Natural killer cell (primary cell): ENCODE measurements around the gene EFCAB5. TPM values are rescaled to one million over a fixed set of nuclear protein-coding genes. Genes with fewer than 3 reads are reported as not detected.
"Not testable (repeated sequence)": the region's sequence is repeated elsewhere in the genome, so short reads cannot be mapped to it uniquely, and the experiment has no call there.

Source experiments
- ATAC-seq, 3 donors: fragments of 150-1000 bp in 2 of 3; fragments of 200-7000 bp in 1 of 3; cut with Tn5 transposase; 1 replicate in 1 of 3; 2 replicates in 2 of 3; pipeline ENCODE4 v1.10.0; 2021; ENCODE audit warnings: mild to moderate bottlenecking in 2 of 3, moderate library complexity in 2 of 3
- DNase-seq, 2 donors: peaks; one replicate each; pipeline versions ENCODE4 v3.0.0 to v3.0.0-alpha.2; 2013 to 2021; ENCODE audit warnings: mixed read lengths in 1 of 2
- H3K27ac ChIP-seq: one replicate; pipeline ENCODE4 v1.5.1; 2013; ENCODE audit warnings: mild to moderate bottlenecking, low read length
- H3K27me3 ChIP-seq: one replicate; pipeline ENCODE4 v1.6.1; 2013; ENCODE audit warnings: low read length; ENCODE audit not compliant: control insufficient read depth, insufficient read depth
- H3K36me3 ChIP-seq: one replicate; pipeline ENCODE4 v1.6.1; 2013; ENCODE audit warnings: low read length; ENCODE audit not compliant: control insufficient read depth, insufficient read depth
- H3K4me1 ChIP-seq: one replicate; pipeline ENCODE4 v1.6.1; 2013; ENCODE audit warnings: low read length; ENCODE audit not compliant: control insufficient read depth, insufficient read depth
- H3K4me3 ChIP-seq: one replicate; pipeline ENCODE4 v1.5.1; 2013; ENCODE audit warnings: low read length
- H3K9me3 ChIP-seq: one replicate; pipeline ENCODE4 v1.6.1; 2013; ENCODE audit warnings: low read length; ENCODE audit not compliant: control insufficient read depth, insufficient read depth
- H3K27ac Mint-ChIP-seq, 2 donors: one replicate each; pipeline ENCODE4 v1.8.0; 2022; ENCODE audit warnings: mild to moderate bottlenecking in 2 of 2, mixed read lengths in 2 of 2, moderate library complexity in 1 of 2
- H3K27me3 Mint-ChIP-seq, 2 donors: one replicate each; pipeline ENCODE4 v1.8.0; 2022; ENCODE audit warnings: low read depth in 2 of 2, mixed read lengths in 2 of 2
- H3K36me3 Mint-ChIP-seq: one replicate; pipeline ENCODE4 v1.8.0; 2022; ENCODE audit warnings: mixed read lengths
- H3K4me1 Mint-ChIP-seq, 2 donors: one replicate each; pipeline ENCODE4 v1.8.0; 2022; ENCODE audit warnings: mixed read lengths in 2 of 2
- H3K4me3 Mint-ChIP-seq: one replicate; pipeline ENCODE4 v1.8.0; 2022; ENCODE audit warnings: mild to moderate bottlenecking, moderate library complexity, mixed read lengths
- H3K9me3 Mint-ChIP-seq, 2 donors: one replicate each; pipeline ENCODE4 v1.8.0; 2022; ENCODE audit warnings: mixed read lengths in 2 of 2
- WGBS: methylation state at CpG from one replicate; pipeline ENCODE4 v1.1.7; 2013; ENCODE audit warnings: missing lambda C conversion rate; ENCODE audit not compliant: insufficient coverage; 5-methylcytosine and 5-hydroxymethylcytosine counted together
- intact Hi-C: fragments of 100-400 bp; cut with micrococcal nuclease; formaldehyde crosslinking; loops from one replicate; pipeline ENCODE4 v1.14.2; 2022
- total RNA-seq, 4 donors: library from RNA; stranded (reverse); fragments of 120-200 nt in 1 of 4; gene quantifications; one replicate each; pipeline versions ENCODE4 v1.2.3 to v1.2.4, GENCODE V29; 2013 to 2022
- TF ChIP-seq, protein P1 (sequence below): fragments of 200-600 bp; IDR thresholded peaks from one replicate; pipeline ENCODE4 v1.8.0; 2022; ENCODE audit warnings: antibody characterized with exemption

The EFCAB5 gene
- total RNA-seq, 3 donors from 2014 or later (not counting 1 experiment from before 2014, with no cell fraction given), result 0.56 to 1.9 (median 0.58) TPM

DNA sequence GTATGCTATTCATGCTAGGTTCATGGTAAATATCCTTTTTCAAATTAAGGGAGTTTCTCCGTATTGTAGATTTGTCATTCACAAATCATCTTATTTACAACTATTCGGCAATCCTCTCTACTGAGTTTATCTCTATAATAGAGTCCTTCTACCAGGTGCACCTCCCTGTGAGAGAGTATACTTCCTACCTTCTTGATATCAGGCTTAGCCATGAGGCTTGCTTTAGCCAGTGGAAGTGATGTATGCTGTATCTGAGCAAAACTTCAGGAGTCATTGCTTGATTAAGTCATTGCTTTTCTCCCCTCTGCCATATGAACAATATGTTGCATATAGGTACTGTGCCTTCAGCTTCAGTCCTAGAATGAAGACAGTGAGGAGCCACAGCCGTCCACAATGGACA is 195.7 kb downstream of the EFCAB5 start:
- Mint-ChIP-seq H3K4me1 (peaks cover 12 to 13% of the 10 kb centered on the region in 2 donors), H3K27me3 (no peaks in the 10 kb centered on the region), H3K4me3 (no peak overlapping the region), H3K36me3 (no peaks in the 10 kb centered on the region), H3K9me3 (no peaks in the 10 kb centered on the region), H3K27ac (no peak overlapping the region)
- intact Hi-C loops, result no loop called here
- no peak overlapping the region for H3K4me3 ChIP-seq
- no peaks in the 10 kb centered on the region for H3K9me3 ChIP-seq
- peaks cover 2% of the 10 kb centered on the region for H3K36me3 ChIP-seq
- H3K4me1 ChIP-seq, result no peaks in the 10 kb centered on the region
- TF ChIP-seq, protein P1, sequence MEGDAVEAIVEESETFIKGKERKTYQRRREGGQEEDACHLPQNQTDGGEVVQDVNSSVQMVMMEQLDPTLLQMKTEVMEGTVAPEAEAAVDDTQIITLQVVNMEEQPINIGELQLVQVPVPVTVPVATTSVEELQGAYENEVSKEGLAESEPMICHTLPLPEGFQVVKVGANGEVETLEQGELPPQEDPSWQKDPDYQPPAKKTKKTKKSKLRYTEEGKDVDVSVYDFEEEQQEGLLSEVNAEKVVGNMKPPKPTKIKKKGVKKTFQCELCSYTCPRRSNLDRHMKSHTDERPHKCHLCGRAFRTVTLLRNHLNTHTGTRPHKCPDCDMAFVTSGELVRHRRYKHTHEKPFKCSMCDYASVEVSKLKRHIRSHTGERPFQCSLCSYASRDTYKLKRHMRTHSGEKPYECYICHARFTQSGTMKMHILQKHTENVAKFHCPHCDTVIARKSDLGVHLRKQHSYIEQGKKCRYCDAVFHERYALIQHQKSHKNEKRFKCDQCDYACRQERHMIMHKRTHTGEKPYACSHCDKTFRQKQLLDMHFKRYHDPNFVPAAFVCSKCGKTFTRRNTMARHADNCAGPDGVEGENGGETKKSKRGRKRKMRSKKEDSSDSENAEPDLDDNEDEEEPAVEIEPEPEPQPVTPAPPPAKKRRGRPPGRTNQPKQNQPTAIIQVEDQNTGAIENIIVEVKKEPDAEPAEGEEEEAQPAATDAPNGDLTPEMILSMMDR, result no peak
- no peak overlapping the region for H3K27ac ChIP-seq
- ATAC-seq (no peak), DNase-seq (no peak)
- WGBS, result 100% methylated on average over 1 of the region's 3 CpGs
- H3K27me3 ChIP-seq, result no peaks in the 10 kb centered on the region

DNA sequence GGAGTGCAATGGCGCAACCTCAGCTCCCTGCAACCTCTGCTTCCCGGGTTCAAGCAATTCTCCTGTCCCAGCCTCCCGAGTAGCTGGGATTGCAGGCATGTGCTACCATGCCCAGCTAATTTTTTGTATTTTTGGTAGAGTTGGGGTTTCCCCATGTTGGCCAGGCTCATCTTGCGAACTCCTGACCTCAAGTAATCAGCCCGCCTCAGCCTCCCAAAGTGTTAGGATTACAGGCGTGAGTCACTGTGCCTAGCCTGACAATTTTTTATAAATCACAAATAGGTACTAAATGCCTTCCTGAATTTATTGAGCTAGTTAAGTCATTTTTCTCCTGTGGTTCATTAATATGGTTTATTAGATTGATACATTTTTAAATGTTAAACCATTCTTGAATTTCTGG is 206.4 kb downstream of the EFCAB5 start:
- peak in 2 of 3 donors; percentile 66 to 88 for ATAC-seq
- intact Hi-C loops, H3K36me3 Mint-ChIP-seq, H3K4me3 ChIP-seq, H3K27ac ChIP-seq, H3K27me3 ChIP-seq, H3K4me1 ChIP-seq, H3K9me3 Mint-ChIP-seq, H3K4me3 Mint-ChIP-seq, H3K36me3 ChIP-seq, DNase-seq, H3K27me3 Mint-ChIP-seq, H3K9me3 ChIP-seq: not testable (repeated sequence)
- H3K4me1 Mint-ChIP-seq, result peaks cover 11 to 16% of the 10 kb centered on the region in 2 donors
- 58% methylated on average over 6 of the region's 6 CpGs for WGBS
- peak overlapping the region; percentile 64 to 78 for H3K27ac Mint-ChIP-seq

DNA sequence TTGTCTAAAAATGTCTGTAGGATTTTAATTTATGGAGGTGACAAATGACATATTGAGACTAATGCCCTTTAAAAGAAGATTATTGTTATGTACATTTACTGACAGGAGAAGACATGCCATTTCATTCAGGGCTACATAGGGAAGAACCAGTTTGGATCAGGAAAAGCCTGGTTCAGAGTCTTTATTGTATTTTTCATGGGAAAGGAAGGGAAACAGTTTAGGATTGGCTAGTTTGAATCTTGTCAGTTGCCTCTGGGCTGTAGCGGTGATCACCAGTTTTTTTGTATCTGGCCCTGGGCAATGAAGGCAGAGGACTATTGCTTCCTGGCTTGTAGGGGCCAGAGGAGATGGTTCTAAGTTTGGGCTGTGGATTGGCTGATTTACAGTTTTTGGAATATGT is 206.9 kb downstream of the EFCAB5 start:
- DNase-seq (no peak), ATAC-seq (no peak)
- no peaks in the 10 kb centered on the region for H3K4me1 ChIP-seq
- H3K27ac Mint-ChIP-seq, result peak overlapping the region; percentile 64 to 78
- no peak overlapping the region for H3K27ac ChIP-seq
- H3K4me3 Mint-ChIP-seq, result no peak overlapping the region
- H3K27me3 Mint-ChIP-seq, result no peaks in the 10 kb centered on the region
- no peaks in the 10 kb centered on the region for H3K36me3 ChIP-seq
- no peaks in the 10 kb centered on the region for H3K27me3 ChIP-seq
- peaks cover 14 to 19% of the 10 kb centered on the region in 2 donors for H3K4me1 Mint-ChIP-seq
- no peaks in the 10 kb centered on the region for H3K9me3 Mint-ChIP-seq
- TF ChIP-seq, protein P1, result no peak
- 100% methylated on average over 1 of the region's 1 CpG for WGBS
- intact Hi-C loops, result no loop called here
- H3K36me3 Mint-ChIP-seq, result no peaks in the 10 kb centered on the region
- no peak overlapping the region for H3K4me3 ChIP-seq
- no peaks in the 10 kb centered on the region for H3K9me3 ChIP-seq

DNA sequence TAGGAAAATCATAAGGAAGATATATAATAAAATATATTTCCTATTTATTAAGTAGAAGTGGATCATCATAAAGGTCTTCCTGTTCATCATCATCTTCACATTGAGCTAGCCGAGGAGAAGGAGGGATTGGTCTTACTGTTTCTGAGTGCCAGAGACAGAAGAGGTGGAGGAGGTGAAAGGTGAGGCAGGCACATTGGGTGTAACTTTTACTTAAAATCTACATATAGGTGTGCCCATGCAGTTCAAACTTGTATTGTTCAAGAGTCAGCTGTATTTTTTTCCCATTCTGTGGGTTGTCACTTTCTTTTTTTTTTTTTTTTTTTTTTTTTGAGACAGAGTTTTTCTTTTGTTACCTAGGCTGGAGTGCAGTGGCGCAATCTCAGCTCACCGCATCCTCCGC is 210.0 kb downstream of the EFCAB5 start:
- ATAC-seq, result no peak
- Mint-ChIP-seq H3K4me3 (no peak overlapping the region), H3K36me3 (no peaks in the 10 kb centered on the region), H3K27me3 (no peaks in the 10 kb centered on the region), H3K27ac (no peak overlapping the region), H3K9me3 (no peaks in the 10 kb centered on the region), H3K4me1 (peaks cover 19 to 22% of the 10 kb centered on the region in 2 donors)
- Histone ChIP-seq H3K27ac (no peak overlapping the region), H3K4me3 (no peak overlapping the region), H3K9me3 (no peaks in the 10 kb centered on the region), H3K4me1 (no peaks in the 10 kb centered on the region), H3K27me3 (no peaks in the 10 kb centered on the region), H3K36me3 (peaks cover 2% of the 10 kb centered on the region)
- no peak for DNase-seq
- intact Hi-C loops, result no loop called here
- 100% methylated on average over 3 of the region's 4 CpGs for WGBS
- TF ChIP-seq, protein P1, result no peak
